Heart left ventricle (tissue), 13 donors: Measurements from ENCODE around the gene ATP6V0A1.

Experiments
- CTCF ChIP-seq, 12 donors: fragments of 200-600 bp; sonication (generic) in 4 of 12; IDR thresholded peaks; one replicate each; pipeline versions ENCODE4 v1.5.0 to v1.8.0; 2018 to 2022; ENCODE audit warnings: antibody characterized with exemption in 12 of 12, mild to moderate bottlenecking in 5 of 12
- POLR2A ChIP-seq, 2 donors: fragments of 450-650 bp; IDR thresholded peaks; one replicate each; pipeline ENCODE4 v1.6.1; 2017; ENCODE audit warnings: antibody characterized with exemption in 2 of 2, mild to moderate bottlenecking in 2 of 2, moderate library complexity in 2 of 2
- donor health status: ischemic (EF 13 %, LVEDD 7.1; RV severe dilation, severe dysfunction).
- donor health status: DM: no; HTN: yes; CAD: no.
- donor health status: DM: no; HTN: no; CAD: no.
- donor health status: ischemic (EF 25% LVEDD 6.9; RV normal size, moderate dysfunction).
- donor health status: ischemic (EF 25% LVEDD 5.7; RV mildly dilated, moderate dysfunction).
- donor health status: ischemic (EF 35%, LVEDD 5.7; RV mildly dilated, moderate dysfunction).
- donor health status: nonischemic (EF 11% LVEDD 7.7; RV severe dilation, severe dysfunction).
- donor health status: DM: yes; HTN: yes; CAD: no.
- donor health status: PGD.
- donor health status: ischemic (EF 29% LVEDD 5.4; RV normal size, mild dysfunction).
- donor health status: nonischemic (EF 23%, LVEDD 6.1; RV moderate dilation, normal function).

GRCh38 chr17:42475835-42476234, 17.2 kb downstream of the ATP6V0A1 start:
- TF ChIP-seq CTCF (IDR thresholded peaks at IDR 0.05) = no peak
- TF ChIP-seq POLR2A (IDR thresholded peaks at IDR 0.05) = no peak
